ENCODE data around the gene GNAQ. TPM values are rescaled to one million over a fixed set of nuclear protein-coding genes. Genes with fewer than 3 reads are reported as not detected.

GNAQ gene
- total and polyA plus RNA-seq, 4 donors: 21.9 to 84.2 (median 53.1) TPM

- no peaks in the 10 kb centered on the region for H3K36me3 ChIP-seq (ENCODE audit: control insufficient read depth in 1 of 2, insufficient read depth in 2 of 2, low read length in 1 of 2)
- intact Hi-C loops (cut with DNase I): no loop called here
- H3K27me3 ChIP-seq (ENCODE audit: control insufficient read depth in 1 of 2, insufficient read depth in 2 of 2, low read length in 1 of 2): no peaks in the 10 kb centered on the region
- H3K27ac ChIP-seq (ENCODE audit: low read depth in 1 of 2, low read length in 2 of 2): no peak overlapping the region
- H3K4me3 ChIP-seq (ENCODE audit: low read length in 2 of 2): no peak overlapping the region
- H3K4me1 ChIP-seq (ENCODE audit: control insufficient read depth in 1 of 2, insufficient read depth in 2 of 2, low read length in 2 of 2): peaks cover 5 to 10% of the 10 kb centered on the region in 2 donors
- ATAC-seq (ENCODE audit: low FRiP score): no peak
- no peaks in the 10 kb centered on the region for H3K9me3 ChIP-seq (ENCODE audit: control insufficient read depth, low read length)
- DNase-seq: no peak
Measured at GRCh38 chr9:78015241-78015640, 16.4 kb downstream of the GNAQ start.

GRCh38 chr9:78014776-78015175 lies 16.8 kb downstream of the GNAQ start:
- 92 to 94% methylated on average over 6 of the region's 6 CpGs for WGBS, 2 donors
- intact Hi-C loops (cut with DNase I): no loop called here
- Histone ChIP-seq H3K27me3 (ENCODE audit: control insufficient read depth in 1 of 2, insufficient read depth in 2 of 2, low read length in 1 of 2) (no peaks in the 10 kb centered on the region), H3K36me3 (ENCODE audit: control insufficient read depth in 1 of 2, insufficient read depth in 2 of 2, low read length in 1 of 2) (no peaks in the 10 kb centered on the region), H3K27ac (ENCODE audit: low read depth in 1 of 2, low read length in 2 of 2) (no peak overlapping the region), H3K4me1 (ENCODE audit: control insufficient read depth in 1 of 2, insufficient read depth in 2 of 2, low read length in 2 of 2) (peaks cover 5 to 10% of the 10 kb centered on the region in 2 donors), H3K4me3 (ENCODE audit: low read length in 2 of 2) (no peak overlapping the region), H3K9me3 (ENCODE audit: control insufficient read depth, low read length) (no peaks in the 10 kb centered on the region)
- DNase-seq (no peak), ATAC-seq (ENCODE audit: low FRiP score) (no peak)

- Histone ChIP-seq H3K27me3 (ENCODE audit: control insufficient read depth in 1 of 2, insufficient read depth in 2 of 2, low read length in 1 of 2) (no peaks in the 10 kb centered on the region), H3K9me3 (ENCODE audit: control insufficient read depth, low read length) (no peaks in the 10 kb centered on the region), H3K27ac (ENCODE audit: low read depth in 1 of 2, low read length in 2 of 2) (no peak overlapping the region), H3K4me3 (ENCODE audit: low read length in 2 of 2) (no peak overlapping the region), H3K36me3 (ENCODE audit: control insufficient read depth in 1 of 2, insufficient read depth in 2 of 2, low read length in 1 of 2) (no peaks in the 10 kb centered on the region), H3K4me1 (ENCODE audit: control insufficient read depth in 1 of 2, insufficient read depth in 2 of 2, low read length in 2 of 2) (peaks cover 5 to 10% of the 10 kb centered on the region in 2 donors)
- WGBS, 2 donors: 53% methylated on average over 1 of the region's 1 CpG
- ATAC-seq (ENCODE audit: low FRiP score) (no peak), DNase-seq (no peak)
- intact Hi-C loops (cut with DNase I): no loop called here
Measured at GRCh38 chr9:78013934-78014333, 17.7 kb downstream of the GNAQ start.

- DNase-seq: no peak
- Histone ChIP-seq H3K27ac (ENCODE audit: low read depth in 1 of 2, low read length in 2 of 2) (peak overlapping the region in 1 of 2 donors; percentile 28), H3K27me3 (ENCODE audit: control insufficient read depth in 1 of 2, insufficient read depth in 2 of 2, low read length in 1 of 2) (no peaks in the 10 kb centered on the region), H3K36me3 (ENCODE audit: control insufficient read depth in 1 of 2, insufficient read depth in 2 of 2, low read length in 1 of 2) (no peaks in the 10 kb centered on the region), H3K4me3 (ENCODE audit: low read length in 2 of 2) (no peak overlapping the region), H3K4me1 (ENCODE audit: control insufficient read depth in 1 of 2, insufficient read depth in 2 of 2, low read length in 2 of 2) (peaks cover 5 to 10% of the 10 kb centered on the region in 2 donors), H3K9me3 (ENCODE audit: control insufficient read depth, low read length) (no peaks in the 10 kb centered on the region)
- intact Hi-C loops (cut with DNase I): no loop called here
- peak; percentile 52 for ATAC-seq (ENCODE audit: low FRiP score)
Measured at GRCh38 chr9:78011049-78011448, 20.6 kb downstream of the GNAQ start.

GRCh38 chr9:78010445-78010844 lies 21.2 kb downstream of the GNAQ start:
- H3K27ac ChIP-seq (ENCODE audit: low read depth in 1 of 2, low read length in 2 of 2): no peak overlapping the region
- DNase-seq (no peak), ATAC-seq (ENCODE audit: low FRiP score) (no peak)
- H3K4me1 ChIP-seq (ENCODE audit: control insufficient read depth in 1 of 2, insufficient read depth in 2 of 2, low read length in 2 of 2): peaks cover 5 to 10% of the 10 kb centered on the region in 2 donors
- H3K9me3 ChIP-seq (ENCODE audit: control insufficient read depth, low read length): no peaks in the 10 kb centered on the region
- whole genome bisulfite sequencing, 2 donors: 57 to 62% methylated on average over 5 of the region's 5 CpGs
- H3K27me3 ChIP-seq (ENCODE audit: control insufficient read depth in 1 of 2, insufficient read depth in 2 of 2, low read length in 1 of 2): no peaks in the 10 kb centered on the region
- H3K4me3 ChIP-seq (ENCODE audit: low read length in 2 of 2): no peak overlapping the region
- no peaks in the 10 kb centered on the region for H3K36me3 ChIP-seq (ENCODE audit: control insufficient read depth in 1 of 2, insufficient read depth in 2 of 2, low read length in 1 of 2)
- intact Hi-C loops (cut with DNase I): no loop called here

GRCh38 chr9:78009186-78009585 lies 22.4 kb downstream of the GNAQ start:
- ATAC-seq (ENCODE audit: low FRiP score): no peak
- Histone ChIP-seq H3K36me3 (ENCODE audit: control insufficient read depth in 1 of 2, insufficient read depth in 2 of 2, low read length in 1 of 2) (no peaks in the 10 kb centered on the region), H3K27ac (ENCODE audit: low read depth in 1 of 2, low read length in 2 of 2) (no peak overlapping the region), H3K27me3 (ENCODE audit: control insufficient read depth in 1 of 2, insufficient read depth in 2 of 2, low read length in 1 of 2) (no peaks in the 10 kb centered on the region), H3K4me3 (ENCODE audit: low read length in 2 of 2) (no peak overlapping the region), H3K9me3 (ENCODE audit: control insufficient read depth, low read length) (no peaks in the 10 kb centered on the region), H3K4me1 (ENCODE audit: control insufficient read depth in 1 of 2, insufficient read depth in 2 of 2, low read length in 2 of 2) (peaks cover 5 to 10% of the 10 kb centered on the region in 2 donors)
- no peak for DNase-seq
- 90% methylated on average over 4 of the region's 4 CpGs for WGBS, 2 donors
- intact Hi-C loops (cut with DNase I): no loop called here

- Histone ChIP-seq H3K9me3 (ENCODE audit: control insufficient read depth, low read length) (no peaks in the 10 kb centered on the region), H3K27ac (ENCODE audit: low read depth in 1 of 2, low read length in 2 of 2) (no peak overlapping the region), H3K36me3 (ENCODE audit: control insufficient read depth in 1 of 2, insufficient read depth in 2 of 2, low read length in 1 of 2) (no peaks in the 10 kb centered on the region), H3K4me3 (ENCODE audit: low read length in 2 of 2) (no peak overlapping the region), H3K27me3 (ENCODE audit: control insufficient read depth in 1 of 2, insufficient read depth in 2 of 2, low read length in 1 of 2) (no peaks in the 10 kb centered on the region), H3K4me1 (ENCODE audit: control insufficient read depth in 1 of 2, insufficient read depth in 2 of 2, low read length in 2 of 2) (peaks cover 5 to 10% of the 10 kb centered on the region in 2 donors)
- ATAC-seq (ENCODE audit: low FRiP score): no peak
- intact Hi-C loops (cut with DNase I): no loop called here
- no peak for DNase-seq
- WGBS, 2 donors: 31 to 32% methylated on average over 1 of the region's 1 CpG
Measured at GRCh38 chr9:78006734-78007133, 24.9 kb downstream of the GNAQ start.

- WGBS, 2 donors: 91 to 96% methylated on average over 9 of the region's 9 CpGs
- Histone ChIP-seq H3K4me3 (ENCODE audit: low read length in 2 of 2) (no peak overlapping the region), H3K27ac (ENCODE audit: low read depth in 1 of 2, low read length in 2 of 2) (no peak overlapping the region), H3K27me3 (ENCODE audit: control insufficient read depth in 1 of 2, insufficient read depth in 2 of 2, low read length in 1 of 2) (no peaks in the 10 kb centered on the region), H3K36me3 (ENCODE audit: control insufficient read depth in 1 of 2, insufficient read depth in 2 of 2, low read length in 1 of 2) (no peaks in the 10 kb centered on the region), H3K4me1 (ENCODE audit: control insufficient read depth in 1 of 2, insufficient read depth in 2 of 2, low read length in 2 of 2) (peaks cover 0 to 4% of the 10 kb centered on the region in 2 donors), H3K9me3 (ENCODE audit: control insufficient read depth, low read length) (no peaks in the 10 kb centered on the region)
- intact Hi-C loops (cut with DNase I): no loop called here
- DNase-seq: no peak
- no peak for ATAC-seq (ENCODE audit: low FRiP score)
Measured at GRCh38 chr9:78005231-78006002, 26.2 kb downstream of the GNAQ start.

- no peak for DNase-seq
- Histone ChIP-seq H3K4me1 (ENCODE audit: control insufficient read depth in 1 of 2, insufficient read depth in 2 of 2, low read length in 2 of 2) (peaks cover 0 to 3% of the 10 kb centered on the region in 2 donors), H3K27ac (ENCODE audit: low read depth in 1 of 2, low read length in 2 of 2) (no peak overlapping the region), H3K27me3 (ENCODE audit: control insufficient read depth in 1 of 2, insufficient read depth in 2 of 2, low read length in 1 of 2) (no peaks in the 10 kb centered on the region), H3K36me3 (ENCODE audit: control insufficient read depth in 1 of 2, insufficient read depth in 2 of 2, low read length in 1 of 2) (no peaks in the 10 kb centered on the region), H3K9me3 (ENCODE audit: control insufficient read depth, low read length) (no peaks in the 10 kb centered on the region), H3K4me3 (ENCODE audit: low read length in 2 of 2) (no peak overlapping the region)
- ATAC-seq (ENCODE audit: low FRiP score): no peak
- WGBS, 2 donors: 84% methylated on average over 6 of the region's 6 CpGs
- intact Hi-C loops (cut with DNase I): no loop called here
Measured at GRCh38 chr9:78004478-78005229, 27.0 kb downstream of the GNAQ start.
